Gastroesophageal sphincter (tissue), 3 donors: Measurements from ENCODE around the gene PPP1CB.

Experiments
- CTCF ChIP-seq, 4 experiments: fragments of 200-600 bp in 2 of 4; fragments of 450-650 bp in 2 of 4; sonication (generic) in 1 of 4; IDR thresholded peaks; one replicate each; pipeline ENCODE4 v1.5.1; 2017 to 2019; ENCODE audit warnings: antibody characterized with exemption in 4 of 4, mild to moderate bottlenecking in 2 of 4, moderate library complexity in 2 of 4
- POLR2AphosphoS5 ChIP-seq: sonication (generic); formaldehyde crosslinking; IDR thresholded peaks from one replicate; pipeline ENCODE4 v1.6.1; 2017; ENCODE audit warnings: antibody characterized with exemption

GRCh38 chr2:28720345-28720744 lies 31.3 kb upstream of the PPP1CB start:
- TF ChIP-seq CTCF (IDR thresholded peaks at IDR 0.05) (no peak), POLR2AphosphoS5 (no peak)
